Subcutaneous abdominal adipose tissue (tissue), 5 donors: ENCODE data around the gene PLXND1.

Experiments
- H3K27ac ChIP-seq: one replicate; pipeline ENCODE4 v1.7.0; 2013; ENCODE audit warnings: low read depth, mild to moderate bottlenecking, inconsistent platforms, low read length, moderate library complexity
- H3K27me3 ChIP-seq, 5 donors: one replicate each; pipeline ENCODE4 v1.7.0; 2013; ENCODE audit warnings: low read length in 5 of 5, inconsistent platforms in 1 of 5; ENCODE audit not compliant: control insufficient read depth in 5 of 5, insufficient read depth in 4 of 5
- H3K36me3 ChIP-seq, 5 donors: one replicate each; pipeline ENCODE4 v1.7.0; 2013; ENCODE audit warnings: low read length in 5 of 5; ENCODE audit not compliant: control insufficient read depth in 5 of 5, insufficient read depth in 5 of 5
- H3K4me1 ChIP-seq, 5 donors: one replicate each; pipeline ENCODE4 v1.7.0; 2013; ENCODE audit warnings: low read length in 5 of 5, mild to moderate bottlenecking in 3 of 5, moderate library complexity in 1 of 5; ENCODE audit not compliant: control insufficient read depth in 5 of 5, insufficient read depth in 5 of 5
- H3K4me3 ChIP-seq, 5 donors: one replicate each; pipeline ENCODE4 v1.7.0; 2013; ENCODE audit warnings: low read length in 5 of 5, low read depth in 1 of 5
- H3K9ac ChIP-seq, 5 donors: one replicate each; pipeline ENCODE4 v1.7.0; 2013; ENCODE audit warnings: low read length in 5 of 5, mild to moderate bottlenecking in 4 of 5, moderate library complexity in 3 of 5
- H3K9me3 ChIP-seq, 5 donors: one replicate each; pipeline ENCODE4 v1.7.0; 2013; ENCODE audit warnings: low read length in 5 of 5; ENCODE audit not compliant: control insufficient read depth in 5 of 5
- donor health status: healthy.
- donor health status: healthy.
- donor health status: healthy.
- donor health status: healthy.
- donor health status: healthy.

Gene PLXND1, protein sequence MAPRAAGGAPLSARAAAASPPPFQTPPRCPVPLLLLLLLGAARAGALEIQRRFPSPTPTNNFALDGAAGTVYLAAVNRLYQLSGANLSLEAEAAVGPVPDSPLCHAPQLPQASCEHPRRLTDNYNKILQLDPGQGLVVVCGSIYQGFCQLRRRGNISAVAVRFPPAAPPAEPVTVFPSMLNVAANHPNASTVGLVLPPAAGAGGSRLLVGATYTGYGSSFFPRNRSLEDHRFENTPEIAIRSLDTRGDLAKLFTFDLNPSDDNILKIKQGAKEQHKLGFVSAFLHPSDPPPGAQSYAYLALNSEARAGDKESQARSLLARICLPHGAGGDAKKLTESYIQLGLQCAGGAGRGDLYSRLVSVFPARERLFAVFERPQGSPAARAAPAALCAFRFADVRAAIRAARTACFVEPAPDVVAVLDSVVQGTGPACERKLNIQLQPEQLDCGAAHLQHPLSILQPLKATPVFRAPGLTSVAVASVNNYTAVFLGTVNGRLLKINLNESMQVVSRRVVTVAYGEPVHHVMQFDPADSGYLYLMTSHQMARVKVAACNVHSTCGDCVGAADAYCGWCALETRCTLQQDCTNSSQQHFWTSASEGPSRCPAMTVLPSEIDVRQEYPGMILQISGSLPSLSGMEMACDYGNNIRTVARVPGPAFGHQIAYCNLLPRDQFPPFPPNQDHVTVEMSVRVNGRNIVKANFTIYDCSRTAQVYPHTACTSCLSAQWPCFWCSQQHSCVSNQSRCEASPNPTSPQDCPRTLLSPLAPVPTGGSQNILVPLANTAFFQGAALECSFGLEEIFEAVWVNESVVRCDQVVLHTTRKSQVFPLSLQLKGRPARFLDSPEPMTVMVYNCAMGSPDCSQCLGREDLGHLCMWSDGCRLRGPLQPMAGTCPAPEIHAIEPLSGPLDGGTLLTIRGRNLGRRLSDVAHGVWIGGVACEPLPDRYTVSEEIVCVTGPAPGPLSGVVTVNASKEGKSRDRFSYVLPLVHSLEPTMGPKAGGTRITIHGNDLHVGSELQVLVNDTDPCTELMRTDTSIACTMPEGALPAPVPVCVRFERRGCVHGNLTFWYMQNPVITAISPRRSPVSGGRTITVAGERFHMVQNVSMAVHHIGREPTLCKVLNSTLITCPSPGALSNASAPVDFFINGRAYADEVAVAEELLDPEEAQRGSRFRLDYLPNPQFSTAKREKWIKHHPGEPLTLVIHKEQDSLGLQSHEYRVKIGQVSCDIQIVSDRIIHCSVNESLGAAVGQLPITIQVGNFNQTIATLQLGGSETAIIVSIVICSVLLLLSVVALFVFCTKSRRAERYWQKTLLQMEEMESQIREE (N-terminal part only)

DNA sequence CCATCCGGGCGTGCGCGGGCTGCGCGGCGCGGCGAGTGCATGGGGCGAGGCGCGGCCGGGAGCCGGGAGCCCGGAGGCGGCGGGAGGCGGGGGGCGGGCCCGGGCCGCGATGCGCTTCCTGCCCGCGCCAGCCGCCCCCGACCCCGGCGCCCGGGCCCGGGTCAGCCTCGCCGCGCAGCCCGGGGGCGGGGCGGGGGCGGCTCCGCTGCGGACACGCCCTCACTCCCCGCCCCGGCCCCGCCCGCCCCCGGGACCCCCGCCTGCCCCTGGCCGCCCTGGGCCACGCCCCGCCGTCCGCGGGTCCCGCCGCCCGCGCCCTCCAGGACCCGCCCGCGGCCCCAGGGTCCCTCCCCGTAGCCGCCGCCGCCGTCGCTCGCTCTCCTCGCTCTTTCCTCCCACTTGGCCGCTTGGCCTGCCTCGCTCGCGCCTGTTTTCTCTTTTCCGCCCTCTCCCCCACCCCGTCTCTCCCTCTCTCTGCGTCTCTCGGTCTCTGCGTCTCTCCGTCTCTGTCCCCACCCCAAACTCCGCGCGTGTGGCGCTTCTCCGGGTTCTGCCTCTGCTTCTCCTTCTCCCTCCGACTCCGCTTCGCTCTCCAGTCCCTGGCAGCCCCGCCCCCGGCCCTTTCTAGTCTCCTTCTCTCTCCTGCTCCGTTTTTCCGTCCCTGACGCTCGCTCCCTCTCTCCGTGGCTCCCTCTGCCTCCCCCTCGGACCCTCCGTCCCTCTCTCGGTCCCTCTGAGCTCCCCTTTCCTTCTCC lies at the start of gene PLXND1:
PLXND1 (minus strand) TSS at position 41 of the 755 bp plus-strand sequence; CDS start at position 4, 37 bp downstream.
- Histone ChIP-seq H3K4me3 (peak within 1 kb of the TSS; percentile 67 to 81 (median 80)), H3K27ac (peak within 1 kb of the TSS; percentile 99), H3K9me3 (peaks cover 0 to 3% (median 0%) of the 10 kb centered on the region in 5 donors), H3K27me3 (peaks cover 0 to 6% (median 0%) of the 10 kb centered on the region in 5 donors), H3K4me1 (peaks cover 29 to 90% (median 69%) of the 10 kb centered on the region in 5 donors), H3K9ac (peak within 1 kb of the TSS; percentile 50 to 91 (median 78)), H3K36me3 (peaks cover 0 to 10% (median 0%) of the 10 kb centered on the region in 5 donors)

DNA sequence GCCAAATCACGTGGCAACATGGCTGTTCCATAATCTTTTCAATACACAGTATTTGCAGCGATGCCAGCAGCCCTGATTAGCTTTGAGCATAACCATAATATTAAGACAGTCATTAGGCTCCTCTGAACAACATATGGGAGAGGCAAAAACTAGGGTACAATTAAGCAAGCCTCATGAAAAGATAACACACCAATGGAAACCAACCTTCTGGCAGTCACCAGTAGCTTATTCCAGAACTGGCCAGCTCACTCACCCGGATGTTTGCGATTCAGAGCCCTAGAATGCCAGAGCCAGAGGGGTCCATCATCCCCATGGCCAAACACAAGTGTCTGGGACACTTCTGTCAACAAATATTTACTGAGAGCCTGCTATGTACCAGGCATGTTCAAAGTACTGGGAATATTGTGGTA lies 48.8 kb upstream of the PLXND1 start:
- H3K4me3 ChIP-seq: no peak overlapping the region
- H3K27me3 ChIP-seq: no peaks in the 10 kb centered on the region

DNA sequence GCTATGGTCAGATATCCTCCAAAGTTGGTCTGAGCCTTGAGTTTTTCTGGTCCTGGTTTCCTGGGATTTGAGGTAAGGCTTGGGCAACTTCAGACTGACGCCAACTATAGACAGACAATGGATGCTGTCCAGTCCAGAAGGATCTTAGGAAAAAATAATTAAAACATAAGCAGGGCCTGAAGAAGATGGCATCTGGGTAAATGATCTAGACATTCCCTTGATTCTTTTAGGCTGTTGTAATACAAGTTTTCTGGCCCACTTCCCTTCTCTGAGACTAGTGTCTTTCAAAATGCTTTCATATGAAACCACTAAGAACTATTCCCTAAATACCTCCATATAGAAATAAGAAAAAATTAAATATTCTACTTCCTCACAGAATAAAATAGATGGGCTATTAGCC lies 47.7 kb upstream of the PLXND1 start:
- Histone ChIP-seq H3K9ac (peak overlapping the region in 1 of 5 donors; percentile 22), H3K27me3 (no peaks in the 10 kb centered on the region), H3K4me1 (peaks cover 2 to 46% (median 44%) of the 10 kb centered on the region in 5 donors), H3K36me3 (peaks cover 7 to 17% (median 8%) of the 10 kb centered on the region in 5 donors), H3K4me3 (no peak overlapping the region), H3K27ac (peak overlapping the region; percentile 64), H3K9me3 (no peaks in the 10 kb centered on the region)

More for the DNA sequence above, 48.8 kb upstream of the PLXND1 start:
- peaks cover 7 to 17% (median 8%) of the 10 kb centered on the region in 5 donors for H3K36me3 ChIP-seq
- peaks cover 2 to 41% (median 36%) of the 10 kb centered on the region in 5 donors for H3K4me1 ChIP-seq
- H3K9ac ChIP-seq: no peak overlapping the region
- no peaks in the 10 kb centered on the region for H3K9me3 ChIP-seq
- no peak overlapping the region for H3K27ac ChIP-seq

DNA sequence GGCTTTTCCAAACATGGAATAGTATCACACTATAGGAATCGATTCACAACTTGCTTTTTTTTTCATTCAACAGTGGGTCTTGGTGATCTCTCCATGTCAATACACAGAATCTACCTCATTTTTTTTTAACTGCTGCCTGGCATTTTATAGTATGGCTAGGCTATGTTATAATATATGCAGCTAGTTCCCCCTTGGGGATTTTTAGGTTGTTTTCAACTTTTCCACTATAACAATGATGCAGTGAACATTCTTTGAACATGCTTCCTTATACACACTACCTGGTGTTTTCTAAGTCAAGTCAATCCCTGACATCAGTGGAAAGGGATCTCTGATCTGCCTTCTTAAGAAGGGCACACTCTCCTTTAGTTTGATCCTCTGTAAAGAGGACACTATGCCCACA lies 46.5 kb upstream of the PLXND1 start:
- H3K4me3 ChIP-seq: no peak overlapping the region
- no peak overlapping the region for H3K9ac ChIP-seq
- H3K36me3 ChIP-seq: peaks cover 7 to 17% (median 8%) of the 10 kb centered on the region in 5 donors
- H3K9me3 ChIP-seq: no peaks in the 10 kb centered on the region
- no peaks in the 10 kb centered on the region for H3K27me3 ChIP-seq
- peaks cover 2 to 41% (median 36%) of the 10 kb centered on the region in 5 donors for H3K4me1 ChIP-seq
- H3K27ac ChIP-seq: no peak overlapping the region

DNA sequence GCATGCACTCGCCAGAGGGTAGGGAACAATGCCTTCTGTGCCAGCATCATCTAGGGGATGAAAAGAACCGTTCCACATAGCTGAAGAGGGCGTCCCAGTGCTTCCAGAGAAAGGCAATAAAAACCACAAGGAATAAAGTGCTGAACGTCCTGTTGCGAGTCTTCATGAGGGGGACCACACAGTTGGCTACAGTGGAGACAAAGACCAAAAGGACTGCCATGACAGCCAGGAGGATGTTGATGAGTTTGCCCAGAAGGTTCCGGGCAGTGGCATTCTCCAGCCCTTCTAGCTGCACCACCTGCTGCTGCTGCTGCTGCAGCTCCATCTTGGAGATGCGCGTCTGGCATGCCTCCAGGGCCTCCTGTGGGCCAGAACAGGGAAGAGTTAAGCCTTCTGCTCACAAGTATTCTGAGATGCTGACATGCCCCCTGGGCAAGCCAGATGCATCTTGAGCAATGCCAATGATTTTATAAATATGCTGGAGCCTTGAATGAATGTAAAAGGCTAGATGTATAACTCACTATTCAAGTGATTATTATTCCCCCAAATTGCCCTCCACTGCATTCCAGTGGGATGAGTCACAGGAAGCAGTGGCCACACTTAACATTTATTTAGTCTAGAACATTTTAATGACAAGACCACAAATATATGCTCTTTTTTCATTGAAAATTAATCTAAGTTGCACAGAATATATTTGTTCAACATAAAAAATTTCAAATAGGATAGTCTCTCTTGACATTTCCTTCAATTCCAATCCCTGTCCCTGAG lies 45.1 kb upstream of the PLXND1 start:
- Histone ChIP-seq H3K27ac (peak overlapping the region; percentile 54), H3K9me3 (no peaks in the 10 kb centered on the region), H3K4me3 (no peak overlapping the region), H3K9ac (no peak overlapping the region), H3K4me1 (peaks cover under 1 to 28% (median 22%) of the 10 kb centered on the region in 5 donors), H3K36me3 (peaks cover 7 to 17% (median 8%) of the 10 kb centered on the region in 5 donors), H3K27me3 (no peaks in the 10 kb centered on the region)

DNA sequence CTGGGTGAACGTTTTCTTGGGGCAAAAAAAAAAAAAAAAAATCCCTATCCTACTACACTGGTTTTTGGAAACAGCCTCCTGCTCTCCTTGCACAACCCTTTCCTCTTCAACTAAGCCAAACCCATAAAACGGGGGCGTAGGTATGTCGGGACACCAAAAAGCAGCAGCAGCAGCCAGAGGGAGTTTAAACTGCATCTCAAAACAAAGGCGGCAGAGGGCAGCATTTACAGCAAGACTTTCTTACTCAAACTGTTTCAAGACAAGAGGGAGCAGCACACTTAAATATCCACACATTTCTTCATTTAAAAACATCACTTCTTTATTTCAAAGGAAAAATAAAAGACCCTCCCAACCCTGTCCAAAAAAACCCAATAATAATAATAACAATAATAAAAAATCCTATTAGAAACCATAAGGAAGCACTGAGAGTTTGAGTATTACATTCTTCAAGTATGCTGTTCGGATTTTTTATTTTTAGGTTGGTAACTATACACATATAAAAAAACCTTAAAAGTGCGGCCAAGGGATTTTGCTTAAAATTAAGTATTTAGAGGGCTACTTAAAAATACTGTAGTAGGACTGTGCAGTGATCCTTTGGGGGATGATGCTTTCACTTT lies 43.9 kb upstream of the PLXND1 start:
- peaks cover 0 to 26% (median 19%) of the 10 kb centered on the region in 5 donors for H3K4me1 ChIP-seq
- H3K4me3 ChIP-seq: no peak overlapping the region
- H3K9me3 ChIP-seq: no peaks in the 10 kb centered on the region
- H3K27ac ChIP-seq: peak overlapping the region; percentile 18
- H3K9ac ChIP-seq: peak overlapping the region in 1 of 5 donors; percentile 22
- no peaks in the 10 kb centered on the region for H3K27me3 ChIP-seq
- peaks cover 7 to 17% (median 8%) of the 10 kb centered on the region in 5 donors for H3K36me3 ChIP-seq

DNA sequence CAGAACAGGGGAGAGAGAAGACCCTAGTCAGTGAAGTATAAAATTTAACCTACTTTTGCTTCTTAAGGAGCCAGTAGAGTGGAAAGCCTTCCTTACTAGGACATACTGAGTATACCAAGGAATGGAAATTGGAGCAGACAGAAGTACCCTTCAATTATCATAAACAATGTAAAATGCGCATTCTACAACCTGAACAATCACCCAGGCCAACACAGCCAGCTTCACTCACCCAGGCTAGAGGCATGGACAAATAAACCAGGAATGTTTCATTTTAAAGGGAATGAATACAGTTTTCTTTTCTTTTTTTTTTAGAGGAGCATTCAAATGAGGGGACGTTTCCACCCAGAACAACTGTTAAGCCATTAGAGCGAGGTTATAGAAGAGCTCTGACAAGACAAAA lies 41.9 kb upstream of the PLXND1 start:
- H3K36me3 ChIP-seq: peaks cover 4 to 9% (median 5%) of the 10 kb centered on the region in 5 donors
- H3K4me3 ChIP-seq: no peak overlapping the region
- H3K4me1 ChIP-seq: peaks cover 0 to 19% (median 12%) of the 10 kb centered on the region in 5 donors
- H3K27ac ChIP-seq: no peak overlapping the region
- peak overlapping the region in 1 of 5 donors; percentile 43 for H3K9ac ChIP-seq
- H3K27me3 ChIP-seq: no peaks in the 10 kb centered on the region
- H3K9me3 ChIP-seq: no peaks in the 10 kb centered on the region

DNA sequence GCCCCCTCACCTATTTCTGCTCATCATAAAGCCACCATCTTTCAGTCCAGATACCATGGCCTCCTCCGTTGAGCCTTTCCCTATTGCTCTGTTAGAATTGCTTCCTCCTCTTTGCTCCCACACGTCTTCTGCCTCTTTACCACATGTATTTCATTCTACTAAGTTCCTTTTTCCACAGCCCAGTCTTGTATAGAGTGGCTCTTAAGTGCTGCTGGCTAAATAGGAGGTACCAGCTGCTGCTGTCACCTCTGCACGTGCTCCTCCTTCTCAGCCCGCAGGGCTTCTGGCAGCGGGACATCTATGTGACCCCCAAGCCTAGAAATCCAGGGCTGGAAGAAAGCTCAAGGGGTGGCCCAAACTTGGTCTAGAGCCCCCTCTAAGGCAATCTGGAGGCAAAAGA lies 38.8 kb upstream of the PLXND1 start:
- Histone ChIP-seq H3K4me1 (peaks cover 0 to 9% (median 5%) of the 10 kb centered on the region in 5 donors), H3K36me3 (no peaks in the 10 kb centered on the region)

More for the DNA sequence above, 38.8 kb upstream of the PLXND1 start:
- no peak overlapping the region for H3K9ac ChIP-seq
- no peaks in the 10 kb centered on the region for H3K9me3 ChIP-seq
- no peak overlapping the region for H3K4me3 ChIP-seq
- H3K27ac ChIP-seq: no peak overlapping the region
- H3K27me3 ChIP-seq: no peaks in the 10 kb centered on the region
